GM23338 (cell line): ENCODE measurements around the gene HDAC3. TPM values are rescaled to one million over a fixed set of nuclear protein-coding genes. Genes with fewer than 3 reads are reported as not detected.
A peak's percentile ranks its signal among the peaks of the same experiment; 100 is the strongest.

ENCODE experiments used
- ATAC-seq: fragments of 200-7000 bp; cut with Tn5 transposase; 3 replicates; pipeline ENCODE4 v1.9.1; 2020
- DNase-seq: peaks from one replicate; pipeline ENCODE4 v3.0.0-alpha.2; 2015; ENCODE audit warnings: low spot score
- H2AFZ ChIP-seq: fragments of 200-600 bp; sonication (generic); 2 replicates; pipeline ENCODE4 v1.8.0; 2016; ENCODE audit warnings: antibody characterized with exemption, mild to moderate bottlenecking, moderate library complexity
- H3F3A ChIP-seq: fragments of 200-600 bp; sonication (generic); replicated peaks from 2 replicates; pipeline ENCODE4 v1.8.0; 2017; ENCODE audit warnings: antibody characterized with exemption, mixed run types, low read depth
- H3K27ac ChIP-seq: fragments of 200-600 bp; sonication (generic); 2 replicates; pipeline ENCODE4 v1.6.1; 2016; ENCODE audit warnings: low read depth
- H3K27me3 ChIP-seq: fragments of 200-600 bp; sonication (generic); 2 replicates; pipeline ENCODE4 v1.8.0; 2016; ENCODE audit warnings: mild to moderate bottlenecking, mixed run types, moderate library complexity; ENCODE audit not compliant: insufficient read depth
- H3K36me3 ChIP-seq: fragments of 200-600 bp; sonication (generic); 2 replicates; pipeline ENCODE4 v1.8.0; 2016; ENCODE audit warnings: mild to moderate bottlenecking; ENCODE audit not compliant: insufficient read depth
- H3K4me1 ChIP-seq: fragments of 200-600 bp; sonication (generic); 2 replicates; pipeline ENCODE4 v1.8.0; 2016; ENCODE audit warnings: mild to moderate bottlenecking, moderate library complexity; ENCODE audit not compliant: insufficient read depth
- H3K4me2 ChIP-seq: fragments of 200-600 bp; sonication (generic); 2 replicates; pipeline ENCODE4 v1.7.1; 2017; ENCODE audit warnings: mixed run types
- H3K4me3 ChIP-seq: fragments of 200-600 bp; sonication (generic); 2 replicates; pipeline ENCODE4 v1.6.1; 2016; ENCODE audit warnings: mixed run types
- H3K79me2 ChIP-seq: fragments of 200-600 bp; sonication (generic); replicated peaks from 2 replicates; pipeline ENCODE4 v1.8.0; 2017; ENCODE audit warnings: mild to moderate bottlenecking; ENCODE audit not compliant: insufficient read depth
- H3K9me2 ChIP-seq: fragments of 200-600 bp; sonication (generic); 2 replicates; pipeline ENCODE4 v1.8.0; 2017; ENCODE audit not compliant: insufficient read depth
- H4K20me1 ChIP-seq: fragments of 200-600 bp; sonication (generic); replicated peaks from 2 replicates; pipeline ENCODE4 v1.8.0; 2017; ENCODE audit warnings: mild to moderate bottlenecking; ENCODE audit not compliant: insufficient read depth
- H3K27ac Mint-ChIP-seq: 2 replicates; pipeline ENCODE4 v1.8.0; 2020; ENCODE audit warnings: inconsistent platforms, mild to moderate bottlenecking, moderate library complexity, mixed read lengths
- H3K27me3 Mint-ChIP-seq: 3 replicates; pipeline ENCODE4 v1.8.0; 2022; ENCODE audit warnings: low read depth, mild to moderate bottlenecking, moderate library complexity, mixed read lengths, inconsistent platforms; ENCODE audit not compliant: insufficient read depth, poor library complexity
- H3K36me3 Mint-ChIP-seq: 3 replicates; pipeline ENCODE4 v1.8.0; 2021; ENCODE audit warnings: low read depth, mild to moderate bottlenecking, inconsistent platforms, moderate library complexity, mixed read lengths
- H3K4me1 Mint-ChIP-seq: 3 replicates; pipeline ENCODE4 v1.8.0; 2020; ENCODE audit warnings: mild to moderate bottlenecking, inconsistent platforms, mixed read lengths
- H3K4me3 Mint-ChIP-seq: 3 replicates; pipeline ENCODE4 v1.8.0; 2021; ENCODE audit warnings: moderate library complexity, mild to moderate bottlenecking, inconsistent platforms, mixed read lengths
- H3K9me3 Mint-ChIP-seq: 3 replicates; pipeline ENCODE4 v1.8.0; 2020; ENCODE audit warnings: moderate library complexity, mild to moderate bottlenecking, inconsistent platforms, mixed read lengths
- CREB1 ChIP-seq: fragments of 250-450 bp; sonication (Bioruptor Pico); IDR thresholded peaks from 2 replicates; pipeline ENCODE4 v1.5.0; 2020; ENCODE audit warnings: low read depth, mild to moderate bottlenecking, moderate library complexity
- NANOG ChIP-seq: IDR thresholded peaks from 2 replicates; pipeline ENCODE4 v1.6.1; 2016; ENCODE audit warnings: antibody characterized with exemption, borderline replicate concordance
- POLR2AphosphoS5 ChIP-seq: IDR thresholded peaks from 2 replicates; pipeline ENCODE4 v1.6.1; 2016; ENCODE audit warnings: antibody characterized with exemption, low read depth
- STAT1 ChIP-seq: IDR thresholded peaks from one replicate; pipeline ENCODE4 v1.6.1; 2016; ENCODE audit warnings: antibody characterized with exemption; ENCODE audit not compliant: unreplicated experiment
- polyA plus RNA-seq: library from polyadenylated mRNA; unstranded; fragments of >200 nt; fragmentation: Nextera tagmentation; extraction: Ambion mirVana; gene quantifications from 2 replicates; pipeline ENCODE4 v1.2.1, GENCODE V29; 2016
- total RNA-seq: library from RNA; depleted of rRNA; stranded (reverse); fragments of >200 nt; shearing (Covaris generic); gene quantifications from 2 replicates; pipeline ENCODE4 v1.2.3, GENCODE V29; 2014
- TF ChIP-seq, protein P1 (sequence below): fragments of 250-450 bp; sonication (Bioruptor Pico); IDR thresholded peaks from 2 replicates; pipeline ENCODE4 v1.5.0; 2020; ENCODE audit warnings: mild to moderate bottlenecking, moderate library complexity
- TF ChIP-seq, protein P2 (sequence below): IDR thresholded peaks from one replicate; pipeline ENCODE4 v1.6.1; 2018; ENCODE audit warnings: antibody characterized with exemption; ENCODE audit not compliant: unreplicated experiment

HDAC3 gene
- total and polyA plus RNA-seq, 2 experiments from 2014 or later: 59.2 to 90.0 TPM

DNA sequence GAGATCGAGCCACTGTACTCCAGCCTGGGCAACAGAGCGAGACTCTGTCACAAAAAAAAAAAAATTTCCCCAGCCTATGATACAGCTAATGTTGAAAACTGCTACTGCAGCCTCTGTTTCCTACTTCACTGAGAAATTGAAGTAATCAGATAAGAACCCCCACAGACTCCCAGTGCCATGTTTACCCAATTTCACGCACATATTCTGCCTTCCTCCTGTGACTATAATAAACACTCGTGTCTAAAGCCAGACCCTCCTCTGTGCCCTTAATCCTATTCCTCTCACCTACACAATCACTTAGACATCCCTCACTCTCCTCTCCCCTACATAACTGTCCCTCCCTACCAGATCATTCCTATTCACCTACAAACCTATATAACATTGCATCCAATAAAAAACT, 39.0 kb upstream of the HDAC3 start (continued):
- TF ChIP-seq, protein P1, sequence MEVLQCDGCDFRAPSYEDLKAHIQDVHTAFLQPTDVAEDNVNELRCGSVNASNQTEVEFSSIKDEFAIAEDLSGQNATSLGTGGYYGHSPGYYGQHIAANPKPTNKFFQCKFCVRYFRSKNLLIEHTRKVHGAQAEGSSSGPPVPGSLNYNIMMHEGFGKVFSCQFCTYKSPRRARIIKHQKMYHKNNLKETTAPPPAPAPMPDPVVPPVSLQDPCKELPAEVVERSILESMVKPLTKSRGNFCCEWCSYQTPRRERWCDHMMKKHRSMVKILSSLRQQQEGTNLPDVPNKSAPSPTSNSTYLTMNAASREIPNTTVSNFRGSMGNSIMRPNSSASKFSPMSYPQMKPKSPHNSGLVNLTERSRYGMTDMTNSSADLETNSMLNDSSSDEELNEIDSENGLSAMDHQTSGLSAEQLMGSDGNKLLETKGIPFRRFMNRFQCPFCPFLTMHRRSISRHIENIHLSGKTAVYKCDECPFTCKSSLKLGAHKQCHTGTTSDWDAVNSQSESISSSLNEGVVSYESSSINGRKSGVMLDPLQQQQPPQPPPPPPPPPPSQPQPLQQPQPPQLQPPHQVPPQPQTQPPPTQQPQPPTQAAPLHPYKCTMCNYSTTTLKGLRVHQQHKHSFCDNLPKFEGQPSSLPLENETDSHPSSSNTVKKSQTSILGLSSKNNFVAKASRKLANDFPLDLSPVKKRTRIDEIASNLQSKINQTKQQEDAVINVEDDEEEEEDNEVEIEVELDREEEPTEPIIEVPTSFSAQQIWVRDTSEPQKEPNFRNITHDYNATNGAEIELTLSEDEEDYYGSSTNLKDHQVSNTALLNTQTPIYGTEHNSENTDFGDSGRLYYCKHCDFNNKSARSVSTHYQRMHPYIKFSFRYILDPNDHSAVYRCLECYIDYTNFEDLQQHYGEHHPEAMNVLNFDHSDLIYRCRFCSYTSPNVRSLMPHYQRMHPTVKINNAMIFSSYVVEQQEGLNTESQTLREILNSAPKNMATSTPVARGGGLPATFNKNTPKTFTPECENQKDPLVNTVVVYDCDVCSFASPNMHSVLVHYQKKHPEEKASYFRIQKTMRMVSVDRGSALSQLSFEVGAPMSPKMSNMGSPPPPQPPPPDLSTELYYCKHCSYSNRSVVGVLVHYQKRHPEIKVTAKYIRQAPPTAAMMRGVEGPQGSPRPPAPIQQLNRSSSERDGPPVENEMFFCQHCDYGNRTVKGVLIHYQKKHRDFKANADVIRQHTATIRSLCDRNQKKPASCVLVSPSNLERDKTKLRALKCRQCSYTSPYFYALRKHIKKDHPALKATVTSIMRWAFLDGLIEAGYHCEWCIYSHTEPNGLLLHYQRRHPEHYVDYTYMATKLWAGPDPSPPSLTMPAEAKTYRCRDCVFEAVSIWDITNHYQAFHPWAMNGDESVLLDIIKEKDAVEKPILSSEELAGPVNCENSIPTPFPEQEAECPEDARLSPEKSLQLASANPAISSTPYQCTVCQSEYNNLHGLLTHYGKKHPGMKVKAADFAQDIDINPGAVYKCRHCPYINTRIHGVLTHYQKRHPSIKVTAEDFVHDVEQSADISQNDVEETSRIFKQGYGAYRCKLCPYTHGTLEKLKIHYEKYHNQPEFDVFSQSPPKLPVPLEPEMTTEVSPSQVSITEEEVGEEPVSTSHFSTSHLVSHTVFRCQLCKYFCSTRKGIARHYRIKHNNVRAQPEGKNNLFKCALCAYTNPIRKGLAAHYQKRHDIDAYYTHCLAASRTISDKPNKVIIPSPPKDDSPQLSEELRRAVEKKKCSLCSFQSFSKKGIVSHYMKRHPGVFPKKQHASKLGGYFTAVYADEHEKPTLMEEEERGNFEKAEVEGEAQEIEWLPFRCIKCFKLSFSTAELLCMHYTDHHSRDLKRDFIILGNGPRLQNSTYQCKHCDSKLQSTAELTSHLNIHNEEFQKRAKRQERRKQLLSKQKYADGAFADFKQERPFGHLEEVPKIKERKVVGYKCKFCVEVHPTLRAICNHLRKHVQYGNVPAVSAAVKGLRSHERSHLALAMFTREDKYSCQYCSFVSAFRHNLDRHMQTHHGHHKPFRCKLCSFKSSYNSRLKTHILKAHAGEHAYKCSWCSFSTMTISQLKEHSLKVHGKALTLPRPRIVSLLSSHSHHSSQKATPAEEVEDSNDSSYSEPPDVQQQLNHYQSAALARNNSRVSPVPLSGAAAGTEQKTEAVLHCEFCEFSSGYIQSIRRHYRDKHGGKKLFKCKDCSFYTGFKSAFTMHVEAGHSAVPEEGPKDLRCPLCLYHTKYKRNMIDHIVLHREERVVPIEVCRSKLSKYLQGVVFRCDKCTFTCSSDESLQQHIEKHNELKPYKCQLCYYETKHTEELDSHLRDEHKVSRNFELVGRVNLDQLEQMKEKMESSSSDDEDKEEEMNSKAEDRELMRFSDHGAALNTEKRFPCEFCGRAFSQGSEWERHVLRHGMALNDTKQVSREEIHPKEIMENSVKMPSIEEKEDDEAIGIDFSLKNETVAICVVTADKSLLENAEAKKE (CRISPR knock-in tag): no peak
- TF ChIP-seq, protein P2, sequence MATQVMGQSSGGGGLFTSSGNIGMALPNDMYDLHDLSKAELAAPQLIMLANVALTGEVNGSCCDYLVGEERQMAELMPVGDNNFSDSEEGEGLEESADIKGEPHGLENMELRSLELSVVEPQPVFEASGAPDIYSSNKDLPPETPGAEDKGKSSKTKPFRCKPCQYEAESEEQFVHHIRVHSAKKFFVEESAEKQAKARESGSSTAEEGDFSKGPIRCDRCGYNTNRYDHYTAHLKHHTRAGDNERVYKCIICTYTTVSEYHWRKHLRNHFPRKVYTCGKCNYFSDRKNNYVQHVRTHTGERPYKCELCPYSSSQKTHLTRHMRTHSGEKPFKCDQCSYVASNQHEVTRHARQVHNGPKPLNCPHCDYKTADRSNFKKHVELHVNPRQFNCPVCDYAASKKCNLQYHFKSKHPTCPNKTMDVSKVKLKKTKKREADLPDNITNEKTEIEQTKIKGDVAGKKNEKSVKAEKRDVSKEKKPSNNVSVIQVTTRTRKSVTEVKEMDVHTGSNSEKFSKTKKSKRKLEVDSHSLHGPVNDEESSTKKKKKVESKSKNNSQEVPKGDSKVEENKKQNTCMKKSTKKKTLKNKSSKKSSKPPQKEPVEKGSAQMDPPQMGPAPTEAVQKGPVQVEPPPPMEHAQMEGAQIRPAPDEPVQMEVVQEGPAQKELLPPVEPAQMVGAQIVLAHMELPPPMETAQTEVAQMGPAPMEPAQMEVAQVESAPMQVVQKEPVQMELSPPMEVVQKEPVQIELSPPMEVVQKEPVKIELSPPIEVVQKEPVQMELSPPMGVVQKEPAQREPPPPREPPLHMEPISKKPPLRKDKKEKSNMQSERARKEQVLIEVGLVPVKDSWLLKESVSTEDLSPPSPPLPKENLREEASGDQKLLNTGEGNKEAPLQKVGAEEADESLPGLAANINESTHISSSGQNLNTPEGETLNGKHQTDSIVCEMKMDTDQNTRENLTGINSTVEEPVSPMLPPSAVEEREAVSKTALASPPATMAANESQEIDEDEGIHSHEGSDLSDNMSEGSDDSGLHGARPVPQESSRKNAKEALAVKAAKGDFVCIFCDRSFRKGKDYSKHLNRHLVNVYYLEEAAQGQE: no peak

DNA sequence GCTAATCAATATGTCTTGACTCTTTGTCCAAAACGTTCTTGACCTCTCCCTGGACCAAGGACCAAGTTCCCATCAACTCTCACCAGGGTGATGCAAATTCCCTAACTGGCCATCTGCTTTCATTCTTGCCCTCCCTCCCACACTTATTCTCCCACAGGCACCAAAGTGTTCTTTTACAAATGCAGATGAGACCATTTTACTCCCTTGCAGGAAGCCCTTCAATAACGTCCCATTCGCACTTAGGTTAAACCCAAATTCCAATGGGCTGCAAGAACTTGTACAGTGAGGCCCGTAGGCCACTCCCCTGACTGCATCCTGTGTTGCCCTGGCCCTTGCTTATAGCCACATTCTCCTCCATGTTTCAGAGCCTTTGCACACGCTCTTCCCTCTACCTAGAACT, 38.1 kb upstream of the HDAC3 start:
- no peaks in the 10 kb centered on the region for H3K9me2 ChIP-seq
- Mint-ChIP-seq H3K27me3 (peaks cover 7% of the 10 kb centered on the region), H3K36me3 (peaks cover 59% of the 10 kb centered on the region), H3K4me3 (peak overlapping the region; percentile 7; the same call in 1 of the 3 replicates), H3K9me3 (no peaks in the 10 kb centered on the region; the same call in 2 of the 3 replicates), H3K4me1 (peaks cover 30% of the 10 kb centered on the region), H3K27ac (peak overlapping the region; percentile 80)
- H2AFZ ChIP-seq: no peak overlapping the region
- H4K20me1 ChIP-seq: no peaks in the 10 kb centered on the region; the same call in 1 of the 2 replicates
- DNase-seq (peak; percentile 91), ATAC-seq (peak; percentile 82)
- H3K4me3 ChIP-seq: no peak overlapping the region
- H3K4me2 ChIP-seq: peak overlapping the region; percentile 8; the same call in 1 of the 2 replicates
- H3K27ac ChIP-seq: peak overlapping the region; percentile 94
- peaks cover 34% of the 10 kb centered on the region for H3K4me1 ChIP-seq
- no peaks in the 10 kb centered on the region for H3K27me3 ChIP-seq
- H3F3A ChIP-seq: peaks cover 17% of the 10 kb centered on the region
- peak; percentile 20; the same call in 1 of the 2 replicates for TF ChIP-seq CREB1 (CRISPR knock-in tag)
- peak; percentile 50; the same call in 1 of the 2 replicates for TF ChIP-seq POLR2AphosphoS5
- no peak for TF ChIP-seq STAT1
- peak; percentile 94 for TF ChIP-seq NANOG
- H3K36me3 ChIP-seq: no peaks in the 10 kb centered on the region; the same call in 1 of the 2 replicates
- peaks cover 12% of the 10 kb centered on the region; the same call in 1 of the 2 replicates for H3K79me2 ChIP-seq
